H1 (cell line): ENCODE results near the gene PLA2G10.

Source experiments
- CHD1 ChIP-seq: IDR thresholded peaks from 2 replicates; pipeline ENCODE4 v1.6.1; 2012; ENCODE audit warnings: low read depth, low read length, improper control_type of control experiment
- EZH2 ChIP-seq: fragments of 200-600 bp; sonication (generic); IDR thresholded peaks from 2 replicates; pipeline ENCODE4 v1.7.1; 2012; ENCODE audit warnings: low read depth, mild to moderate bottlenecking, moderate library complexity, low read length, inconsistent platforms; ENCODE audit not compliant: severe bottlenecking
- HDAC2 ChIP-seq, 2 experiments: fragments of 300-600 bp in 1 of 2; sonication (generic) in 1 of 2; IDR thresholded peaks; 2 replicates each; pipeline ENCODE4 v1.6.1; 2011 to 2012; ENCODE audit warnings: low read depth in 2 of 2, low read length in 2 of 2, mild to moderate bottlenecking in 2 of 2, moderate library complexity in 2 of 2, borderline replicate concordance in 1 of 2, inconsistent platforms in 1 of 2
- SP2 ChIP-seq: IDR thresholded peaks from 2 replicates; pipeline ENCODE4 v1.6.1; 2012; ENCODE audit warnings: mild to moderate bottlenecking, low read length, inconsistent platforms
- TF ChIP-seq, protein P1 (sequence below), 3 experiments: IDR thresholded peaks; 1 replicate in 2 of 3; 2 replicates in 1 of 3; pipeline versions ENCODE4 v1.5.1 to v1.6.1; 2011; ENCODE audit warnings: low read length in 3 of 3, mild to moderate bottlenecking in 3 of 3, inconsistent platforms in 2 of 3, low read depth in 1 of 3, moderate library complexity in 1 of 3; ENCODE audit not compliant: insufficient read depth in 1 of 3; ENCODE audit errors: control extremely low read depth in 1 of 3

DNA sequence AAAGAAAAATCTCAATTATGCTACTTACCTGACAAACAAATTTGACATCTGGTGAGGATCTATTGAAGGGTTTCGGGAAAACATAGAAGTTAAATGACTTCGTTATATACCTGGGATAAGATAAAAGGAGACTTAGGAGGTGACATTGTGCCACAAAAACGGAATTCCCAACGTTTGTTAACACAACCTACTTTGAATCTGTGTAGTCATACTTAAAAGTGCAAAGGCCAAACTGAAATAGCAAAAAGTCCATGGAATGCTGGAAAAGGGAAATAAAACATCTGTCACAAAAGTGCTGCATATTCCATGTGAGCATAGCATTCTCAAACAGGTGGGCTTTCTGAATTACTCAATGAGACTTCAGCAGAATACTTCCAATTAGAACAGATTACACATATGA lies 67.0 kb downstream of the PLA2G10 start:
- TF ChIP-seq, protein P1, sequence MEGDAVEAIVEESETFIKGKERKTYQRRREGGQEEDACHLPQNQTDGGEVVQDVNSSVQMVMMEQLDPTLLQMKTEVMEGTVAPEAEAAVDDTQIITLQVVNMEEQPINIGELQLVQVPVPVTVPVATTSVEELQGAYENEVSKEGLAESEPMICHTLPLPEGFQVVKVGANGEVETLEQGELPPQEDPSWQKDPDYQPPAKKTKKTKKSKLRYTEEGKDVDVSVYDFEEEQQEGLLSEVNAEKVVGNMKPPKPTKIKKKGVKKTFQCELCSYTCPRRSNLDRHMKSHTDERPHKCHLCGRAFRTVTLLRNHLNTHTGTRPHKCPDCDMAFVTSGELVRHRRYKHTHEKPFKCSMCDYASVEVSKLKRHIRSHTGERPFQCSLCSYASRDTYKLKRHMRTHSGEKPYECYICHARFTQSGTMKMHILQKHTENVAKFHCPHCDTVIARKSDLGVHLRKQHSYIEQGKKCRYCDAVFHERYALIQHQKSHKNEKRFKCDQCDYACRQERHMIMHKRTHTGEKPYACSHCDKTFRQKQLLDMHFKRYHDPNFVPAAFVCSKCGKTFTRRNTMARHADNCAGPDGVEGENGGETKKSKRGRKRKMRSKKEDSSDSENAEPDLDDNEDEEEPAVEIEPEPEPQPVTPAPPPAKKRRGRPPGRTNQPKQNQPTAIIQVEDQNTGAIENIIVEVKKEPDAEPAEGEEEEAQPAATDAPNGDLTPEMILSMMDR (IDR thresholded peaks at IDR 0.05; ENCODE audit: control extremely low read depth in 1 of 3, insufficient read depth in 1 of 3, low read depth in 1 of 3, low read length in 3 of 3) = no peak
- TF ChIP-seq EZH2 = no peak
- TF ChIP-seq HDAC2 (IDR thresholded peaks at IDR 0.05; ENCODE audit: borderline replicate concordance in 1 of 2, low read depth in 2 of 2, low read length in 2 of 2) = no peak
- no peak for TF ChIP-seq SP2
- no peak for TF ChIP-seq CHD1
